Measurements from ENCODE around the gene ARMC9.
"Not testable (repeated sequence)": the region's sequence is repeated elsewhere in the genome, so short reads cannot be mapped to it uniquely, and the experiment has no call there.

The ARMC9 gene, protein sequence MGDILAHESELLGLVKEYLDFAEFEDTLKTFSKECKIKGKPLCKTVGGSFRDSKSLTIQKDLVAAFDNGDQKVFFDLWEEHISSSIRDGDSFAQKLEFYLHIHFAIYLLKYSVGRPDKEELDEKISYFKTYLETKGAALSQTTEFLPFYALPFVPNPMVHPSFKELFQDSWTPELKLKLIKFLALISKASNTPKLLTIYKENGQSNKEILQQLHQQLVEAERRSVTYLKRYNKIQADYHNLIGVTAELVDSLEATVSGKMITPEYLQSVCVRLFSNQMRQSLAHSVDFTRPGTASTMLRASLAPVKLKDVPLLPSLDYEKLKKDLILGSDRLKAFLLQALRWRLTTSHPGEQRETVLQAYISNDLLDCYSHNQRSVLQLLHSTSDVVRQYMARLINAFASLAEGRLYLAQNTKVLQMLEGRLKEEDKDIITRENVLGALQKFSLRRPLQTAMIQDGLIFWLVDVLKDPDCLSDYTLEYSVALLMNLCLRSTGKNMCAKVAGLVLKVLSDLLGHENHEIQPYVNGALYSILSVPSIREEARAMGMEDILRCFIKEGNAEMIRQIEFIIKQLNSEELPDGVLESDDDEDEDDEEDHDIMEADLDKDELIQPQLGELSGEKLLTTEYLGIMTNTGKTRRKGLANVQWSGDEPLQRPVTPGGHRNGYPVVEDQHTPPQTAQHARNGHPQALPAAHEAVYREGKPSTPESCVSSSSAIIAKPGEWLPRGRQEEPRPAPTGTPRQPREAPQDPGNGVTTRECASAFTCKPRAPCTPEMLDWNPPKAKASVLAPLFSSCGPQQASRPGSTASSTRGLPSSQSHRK

DNA sequence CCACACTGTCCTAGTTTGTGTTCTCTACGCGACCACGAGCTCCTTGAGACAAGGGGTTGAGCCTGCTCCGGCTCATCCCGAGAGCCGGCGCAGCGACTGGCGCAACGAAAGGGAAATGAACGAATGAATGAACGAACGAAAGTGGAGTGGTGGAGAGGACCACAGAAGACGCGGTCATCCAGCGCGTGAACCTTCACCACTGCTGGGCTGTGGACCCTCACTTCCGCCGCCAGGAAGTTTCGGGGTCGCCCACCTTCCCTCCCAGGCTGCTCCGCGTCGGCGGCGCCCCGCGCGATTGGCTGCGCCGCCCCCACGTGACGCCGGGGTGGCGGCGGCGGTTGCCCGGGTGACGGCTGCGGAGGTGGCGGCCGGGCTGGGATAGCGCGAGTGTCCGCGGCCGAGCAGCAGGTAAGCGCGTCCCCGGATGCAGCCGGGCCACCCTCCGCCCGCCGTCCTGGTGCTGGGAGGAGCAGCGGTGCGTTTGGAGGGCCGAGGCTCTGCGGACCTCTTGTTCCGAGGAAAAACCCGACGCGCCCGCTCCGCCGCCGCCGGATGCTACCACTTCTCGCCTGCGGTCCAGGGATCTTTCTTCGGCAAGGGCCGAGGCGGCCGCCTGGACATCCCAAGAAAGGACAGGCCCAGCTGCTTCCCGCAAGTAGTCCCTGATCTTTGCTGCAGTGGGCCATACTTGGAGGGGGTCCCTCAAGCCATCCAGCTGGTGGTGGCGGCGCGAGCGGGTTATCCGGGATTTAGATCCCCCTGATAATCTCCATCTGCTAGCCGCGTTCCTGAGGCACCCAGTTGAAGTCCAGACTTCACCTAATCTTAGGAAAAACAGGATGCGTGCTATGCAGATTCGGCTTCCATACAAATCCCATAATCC lies at the start of gene ARMC9:
ARMC9 (plus strand) TSS at position 341 of the 883 bp plus-strand sequence. CDS start 7,608 bp downstream, outside the sequence.
- DNase-seq (ENCODE audit: low read depth in 2 of 2) = peak; percentile 55 to 65

DNA sequence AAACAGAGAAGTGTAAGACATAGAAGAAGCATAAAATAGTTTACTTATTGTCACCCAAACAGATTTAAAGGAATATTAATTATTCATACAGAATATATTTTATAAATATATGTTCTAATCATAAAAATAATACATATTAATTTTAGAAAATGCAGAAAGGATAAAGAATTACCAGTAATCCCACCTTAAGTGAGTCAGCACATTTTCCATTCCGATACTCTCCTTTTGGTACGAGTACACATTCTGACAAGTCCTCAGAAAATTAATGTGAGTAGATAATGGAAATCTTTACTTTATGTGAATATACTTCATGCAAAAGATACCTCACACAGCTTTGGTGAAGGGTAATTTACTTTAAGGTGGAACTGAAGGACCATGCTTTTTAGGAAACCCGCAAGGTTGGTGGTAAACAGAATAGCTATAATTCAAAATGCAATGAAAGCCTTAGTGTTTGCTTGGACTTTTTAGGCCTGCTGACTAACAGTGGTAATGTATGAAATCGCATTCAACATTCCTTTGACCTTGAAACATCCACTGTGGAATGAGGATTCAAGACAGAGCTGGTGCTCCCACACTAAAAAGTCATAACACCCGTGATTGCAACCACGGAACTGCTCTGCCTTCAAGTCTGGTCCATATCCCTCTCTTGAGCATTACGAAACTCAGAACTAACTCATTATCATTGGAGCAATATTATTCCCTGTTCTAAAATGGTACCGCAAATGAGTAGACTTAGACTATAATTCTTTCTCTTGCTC lies 45.5 kb upstream of the ARMC9 start:
- no peak for DNase-seq (ENCODE audit: low read depth in 2 of 2)

DNA sequence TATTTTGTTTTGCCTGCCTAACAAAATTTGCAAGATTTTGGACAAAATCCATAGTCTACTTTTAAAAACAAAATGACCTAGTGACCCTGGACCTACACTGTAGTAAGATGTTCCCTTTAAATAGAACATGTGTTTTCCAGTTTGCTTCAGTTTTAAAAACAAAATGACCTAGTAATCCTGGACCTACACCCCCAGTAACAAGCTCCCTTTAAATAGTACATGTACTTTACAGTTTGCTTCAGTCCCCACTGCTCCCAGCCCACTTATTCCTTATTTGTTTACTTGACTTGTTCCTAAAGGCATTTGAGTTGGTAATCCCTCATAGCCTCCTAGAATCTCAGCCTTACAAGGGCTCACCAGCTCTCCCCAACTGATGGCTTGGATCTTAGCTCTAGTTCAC lies 39.1 kb upstream of the ARMC9 start:
- no peak for DNase-seq (ENCODE audit: low read depth in 2 of 2)

DNA sequence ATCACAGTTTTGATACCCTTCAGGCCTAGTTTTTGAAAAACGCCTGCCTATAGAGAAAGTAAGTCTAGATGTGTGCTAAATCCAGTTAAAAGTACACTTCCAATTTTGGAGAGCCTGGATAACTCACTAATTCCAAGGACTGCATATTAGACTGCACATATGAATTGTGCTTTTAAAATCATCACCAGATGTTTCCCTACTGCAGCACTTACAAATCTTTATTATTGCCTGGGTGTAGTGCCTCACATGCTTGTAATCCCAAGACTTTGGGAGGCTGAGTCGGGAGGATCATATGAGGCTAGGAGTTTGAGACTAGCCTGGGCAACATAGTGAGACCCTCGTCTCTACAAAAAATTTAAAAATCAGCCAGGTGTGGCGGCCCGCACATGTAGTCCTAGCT lies 37.7 kb upstream of the ARMC9 start:
- no peak for DNase-seq (ENCODE audit: low read depth in 2 of 2)

DNA sequence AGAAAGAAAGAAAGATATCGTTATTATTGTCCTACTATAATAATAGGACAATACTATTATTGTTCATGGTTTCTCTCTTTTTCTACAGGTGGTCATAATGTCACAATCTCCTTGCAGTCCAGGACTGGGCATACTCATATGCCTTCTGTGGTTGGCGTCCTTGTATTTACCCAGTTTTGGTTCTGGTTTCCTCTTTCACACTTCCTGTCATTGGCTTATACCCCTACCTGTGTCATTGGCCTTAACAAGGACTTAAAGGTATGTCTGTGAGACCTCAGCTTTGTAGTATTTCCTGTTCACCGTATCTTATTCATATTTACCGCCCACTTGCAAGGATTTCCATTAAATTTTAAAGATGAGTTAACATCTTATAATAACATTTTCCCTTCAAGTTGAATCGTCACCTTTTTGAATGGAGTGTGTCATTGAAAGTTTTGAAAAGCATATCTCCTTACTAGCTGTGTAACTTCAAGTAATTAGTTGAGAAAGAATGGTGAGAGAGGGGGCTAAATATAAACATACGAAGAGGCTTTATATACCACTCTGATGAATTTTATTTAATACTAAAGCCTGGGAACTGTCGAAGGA lies 37.1 kb upstream of the ARMC9 start:
- DNase-seq (ENCODE audit: low read depth in 2 of 2) = no peak

DNA sequence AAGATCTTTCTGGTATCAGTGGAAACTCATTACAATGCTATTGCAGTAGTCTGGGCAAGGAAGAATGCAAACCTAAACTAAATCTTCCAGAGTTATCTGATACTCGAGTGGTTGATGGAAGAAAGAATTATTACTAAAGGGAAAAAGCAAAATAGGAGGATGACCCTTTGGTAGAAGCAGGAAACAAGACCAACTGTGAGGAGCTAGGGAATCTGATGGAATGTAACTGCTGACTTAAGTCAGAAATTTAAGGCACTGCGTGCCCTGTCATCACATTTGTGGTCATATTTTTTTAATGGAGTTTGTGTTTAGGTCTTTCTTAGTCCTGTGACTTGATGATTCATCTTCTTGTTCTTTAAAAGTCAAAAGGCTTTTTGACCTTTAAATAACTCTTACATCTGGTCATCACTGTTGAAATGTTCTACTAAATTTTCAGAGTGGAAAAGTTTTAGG lies 36.5 kb upstream of the ARMC9 start:
- DNase-seq (ENCODE audit: low read depth in 2 of 2) = no peak

GRCh38 chr2:231163011-231163410 lies 35.4 kb upstream of the ARMC9 start:
- DNase-seq (ENCODE audit: low read depth in 2 of 2) = no peak

DNA sequence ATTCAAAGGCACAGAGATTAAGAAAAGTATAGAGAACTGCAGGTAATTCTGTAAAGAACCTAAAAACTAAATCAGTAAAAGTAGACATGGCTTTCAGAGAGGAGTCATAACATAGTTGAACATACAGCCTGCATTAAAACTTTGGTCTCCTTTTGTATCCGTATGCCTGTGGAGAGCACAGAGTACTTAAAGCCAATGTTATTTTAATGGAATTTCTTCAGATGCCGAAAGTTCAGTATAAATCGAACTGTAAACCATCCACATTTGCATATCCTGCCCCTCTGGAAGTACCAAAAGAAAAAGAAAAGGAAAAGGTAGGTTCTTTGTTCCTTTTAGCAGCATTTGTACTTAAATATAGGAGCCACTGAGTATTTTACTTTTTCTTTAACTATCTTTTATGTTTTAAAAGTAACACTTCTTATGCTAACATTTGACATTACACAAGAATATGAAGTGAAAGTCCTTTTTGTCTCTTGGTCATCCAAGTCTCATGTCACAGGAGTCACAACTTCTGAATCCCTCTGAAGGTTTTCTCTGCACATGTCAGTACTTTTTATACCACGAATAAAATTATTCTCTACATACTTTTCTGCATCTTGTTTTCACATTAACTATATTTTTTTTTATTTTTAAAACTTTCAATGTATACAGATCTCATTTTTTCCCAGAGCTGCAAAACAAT lies 34.9 kb upstream of the ARMC9 start:
- no peak for DNase-seq (ENCODE audit: low read depth in 2 of 2)

DNA sequence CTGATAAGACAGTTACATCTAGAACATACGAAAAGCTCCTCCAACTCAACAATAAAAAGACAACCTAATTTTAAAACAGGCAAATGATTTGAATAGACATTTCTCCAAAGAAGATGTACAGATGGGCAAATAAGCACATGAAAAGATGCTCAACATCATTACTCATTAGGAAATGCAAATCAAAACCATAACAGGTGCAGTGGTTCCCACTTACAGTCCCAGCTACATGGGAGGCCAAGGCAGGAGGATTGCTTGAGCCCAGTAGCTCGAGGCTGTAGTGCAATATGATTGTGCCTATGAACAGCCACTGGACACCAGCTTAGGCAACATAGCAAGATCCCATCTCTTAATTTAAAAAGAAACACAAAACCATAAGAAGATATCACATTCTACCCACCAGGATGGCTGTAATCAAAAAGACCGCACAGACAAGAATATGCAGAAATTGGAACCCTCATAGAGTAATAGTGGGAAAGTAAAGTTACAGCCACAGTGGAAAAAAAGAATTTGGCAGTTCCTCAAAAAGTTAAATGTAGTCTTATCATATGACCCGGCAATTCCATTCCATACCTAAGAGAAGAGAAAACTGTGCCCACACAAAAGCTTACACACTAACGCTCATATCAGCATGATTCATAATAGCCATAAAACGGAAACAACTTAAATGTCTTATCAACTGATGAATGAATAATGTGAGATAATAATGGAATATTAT lies 30.5 kb upstream of the ARMC9 start:
- DNase-seq (ENCODE audit: low read depth in 2 of 2) = no peak

GRCh38 chr2:231168460-231169139 lies 29.8 kb upstream of the ARMC9 start:
- no peak for DNase-seq (ENCODE audit: low read depth in 2 of 2)

GRCh38 chr2:231169488-231169887 lies 28.9 kb upstream of the ARMC9 start:
- no peak for DNase-seq (ENCODE audit: low read depth in 2 of 2)

- DNase-seq (ENCODE audit: low read depth in 2 of 2) = no peak
Measured at GRCh38 chr2:231170055-231170454, 28.4 kb upstream of the ARMC9 start.

GRCh38 chr2:231172025-231172424 lies 26.4 kb upstream of the ARMC9 start:
- no peak for DNase-seq (ENCODE audit: low read depth in 2 of 2)

DNA sequence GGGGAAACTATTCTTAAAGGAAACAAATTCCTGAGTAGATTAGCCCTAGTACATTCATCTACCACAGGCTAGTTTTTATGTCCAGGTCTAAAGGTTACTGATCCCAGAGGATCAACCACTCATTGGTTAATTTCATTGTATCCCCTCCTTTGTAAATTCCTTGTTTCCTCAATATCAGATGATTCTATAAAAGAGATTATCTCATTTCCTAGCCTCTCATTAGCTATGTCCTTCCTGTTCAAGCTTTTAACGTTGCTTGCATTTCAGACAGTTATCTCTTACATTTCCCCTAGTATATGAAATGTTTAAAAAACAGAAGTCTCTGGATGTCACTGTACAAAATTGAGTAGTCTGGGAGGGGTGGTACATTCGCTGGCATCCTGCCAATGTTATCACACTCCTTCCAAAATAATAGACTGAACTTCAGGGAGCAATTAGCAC lies 24.2 kb upstream of the ARMC9 start:
- DNase-seq (ENCODE audit: low read depth in 2 of 2) = no peak

GRCh38 chr2:231176066-231176465 lies 22.4 kb upstream of the ARMC9 start:
- no peak for DNase-seq (ENCODE audit: low read depth in 2 of 2)

- no peak for DNase-seq (ENCODE audit: low read depth in 2 of 2)
Measured at GRCh38 chr2:231177156-231178025, 21.0 kb upstream of the ARMC9 start.

GRCh38 chr2:231178805-231179204 lies 19.6 kb upstream of the ARMC9 start:
- DNase-seq (ENCODE audit: low read depth in 2 of 2) = not testable (repeated sequence)

Data from activated CD4-positive, alpha-beta T cell treated with anti-CD3 and anti-CD28 coated beads for 24 hours (primary cell).